HG02870 (cell line): ENCODE data around the gene RTN4RL1.

ENCODE experiments used
- ATAC-seq: cut with Tn5 transposase; IDR thresholded peaks from one replicate; pipeline ENCODE4 v1.9.1; 2021; ENCODE audit warnings: mild to moderate bottlenecking, moderate library complexity; ENCODE audit not compliant: unreplicated experiment

RTN4RL1 gene

GRCh38 chr17:1979182-1979985 is 45.8 kb downstream of the RTN4RL1 start:
- no peak for ATAC-seq

GRCh38 chr17:1978396-1978949 is 46.7 kb downstream of the RTN4RL1 start:
- no peak for ATAC-seq

- no peak for ATAC-seq
Observed at GRCh38 chr17:1977583-1978395, 47.3 kb downstream of the RTN4RL1 start.

GRCh38 chr17:1976683-1977064 is 48.5 kb downstream of the RTN4RL1 start:
- ATAC-seq: no peak

GRCh38 chr17:1976000-1976682 is 49.0 kb downstream of the RTN4RL1 start:
- ATAC-seq: no peak

- no peak for ATAC-seq
Observed at GRCh38 chr17:1975573-1975972, 49.6 kb downstream of the RTN4RL1 start.

- no peak for ATAC-seq
Observed at GRCh38 chr17:1972487-1973160, 52.5 kb downstream of the RTN4RL1 start.

- ATAC-seq: no peak
Observed at GRCh38 chr17:1970843-1971384, 54.2 kb downstream of the RTN4RL1 start.

- no peak for ATAC-seq
Observed at GRCh38 chr17:1969712-1970111, 55.4 kb downstream of the RTN4RL1 start.

GRCh38 chr17:1967213-1967612 is 57.9 kb downstream of the RTN4RL1 start:
- ATAC-seq: no peak

GRCh38 chr17:1966274-1967086 is 58.7 kb downstream of the RTN4RL1 start:
- ATAC-seq: no peak

- no peak for ATAC-seq
Observed at GRCh38 chr17:1965556-1966273, 59.4 kb downstream of the RTN4RL1 start.

- no peak for ATAC-seq
Observed at GRCh38 chr17:1963250-1963649, 61.9 kb downstream of the RTN4RL1 start.

- no peak for ATAC-seq
Observed at GRCh38 chr17:1961189-1961588, 63.9 kb downstream of the RTN4RL1 start.

GRCh38 chr17:1960545-1960912 is 64.6 kb downstream of the RTN4RL1 start:
- no peak for ATAC-seq

- ATAC-seq: no peak
Observed at GRCh38 chr17:1959871-1960544, 65.1 kb downstream of the RTN4RL1 start.

- ATAC-seq: no peak
Observed at GRCh38 chr17:1958134-1958881, 66.8 kb downstream of the RTN4RL1 start.

- ATAC-seq: no peak
Observed at GRCh38 chr17:1957037-1957436, 68.1 kb downstream of the RTN4RL1 start.
